Measurements from ENCODE around the gene ZCCHC24.
"Not testable (repeated sequence)": the region's sequence is repeated elsewhere in the genome, so short reads cannot be mapped to it uniquely, and the experiment has no call there.

The ZCCHC24 gene

GRCh38 chr10:79342811-79343561 lies 102.4 kb downstream of the ZCCHC24 start:
- DNase-seq, result no peak

GRCh38 chr10:79342295-79342761 lies 103.1 kb downstream of the ZCCHC24 start:
- no peak for DNase-seq

- no peak for DNase-seq
Observed at GRCh38 chr10:79340646-79341244, 104.7 kb downstream of the ZCCHC24 start.

DNA sequence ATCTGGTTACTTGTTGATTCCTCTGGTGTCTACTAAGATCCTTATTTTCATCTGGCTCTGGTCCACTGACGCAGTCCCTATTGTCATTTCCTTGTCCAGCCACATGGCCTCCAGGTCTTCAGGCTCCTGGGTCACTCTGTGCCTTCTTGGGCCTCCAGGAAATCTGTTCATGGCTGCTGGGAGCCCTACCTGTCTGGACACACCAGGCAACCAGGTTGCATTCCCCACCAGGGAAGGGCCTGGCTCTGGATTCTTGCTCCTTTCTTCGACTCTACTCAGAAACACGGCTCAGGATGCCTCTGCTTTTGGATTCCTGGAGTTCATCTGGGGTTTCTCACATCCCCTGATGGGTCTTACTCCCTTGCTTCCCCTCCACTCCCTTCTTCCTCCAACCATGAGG lies 106.2 kb downstream of the ZCCHC24 start:
- no peak for DNase-seq

DNA sequence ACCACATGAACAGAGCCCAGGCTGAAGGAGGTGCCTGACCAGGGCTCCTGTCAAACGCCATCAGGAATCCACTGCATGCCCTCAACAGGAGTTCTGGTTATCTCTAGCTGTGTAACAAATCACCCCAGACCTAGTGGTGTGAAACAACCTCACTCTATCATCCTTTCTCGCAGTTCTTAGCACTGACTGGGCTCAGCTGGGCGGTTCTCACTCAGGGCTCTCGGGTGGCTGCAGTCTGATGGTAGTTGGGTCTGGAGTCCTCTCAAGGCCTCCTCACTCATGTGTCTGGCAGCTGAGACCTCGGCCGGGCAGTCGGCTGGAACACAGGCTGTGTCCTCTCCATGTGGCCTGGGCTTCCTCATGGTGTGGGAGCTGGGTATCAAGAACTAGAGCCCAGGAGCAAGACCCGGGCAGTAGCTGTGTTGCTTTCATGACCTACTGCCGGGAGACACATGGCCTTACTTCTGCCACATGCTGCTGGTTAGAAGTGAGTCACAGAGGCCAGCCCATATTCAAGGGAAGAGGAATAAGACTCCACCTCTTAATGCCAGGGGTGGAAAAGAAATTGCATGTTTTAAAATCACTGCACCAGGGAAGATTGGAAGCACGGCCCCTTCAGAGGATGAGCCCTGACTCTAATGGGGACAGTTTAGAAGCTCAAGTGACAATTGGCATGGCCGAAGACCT lies 107.5 kb downstream of the ZCCHC24 start:
- not testable (repeated sequence) for DNase-seq

DNA sequence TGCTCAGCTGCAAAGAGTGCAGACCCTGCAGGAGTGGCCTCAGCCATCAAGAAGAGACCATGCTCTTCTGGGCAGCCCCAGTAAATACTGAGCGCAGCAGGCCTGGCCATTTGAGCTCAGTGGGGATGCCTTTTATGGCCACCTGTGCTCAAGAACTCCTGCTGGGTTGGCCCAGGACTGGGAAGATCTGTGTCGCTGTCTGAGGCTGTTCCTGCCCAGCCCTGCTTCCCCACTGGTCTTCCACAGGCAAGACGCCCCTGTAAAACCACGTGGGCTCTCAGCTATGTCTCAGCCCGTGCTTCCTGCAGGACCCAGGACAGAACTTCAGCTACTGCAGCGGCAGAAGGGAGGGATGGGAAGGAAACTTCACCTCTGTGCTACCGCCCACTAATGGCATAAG lies 108.7 kb downstream of the ZCCHC24 start:
- no peak for DNase-seq

- DNase-seq, result no peak
Observed at GRCh38 chr10:79336276-79336675, 109.1 kb downstream of the ZCCHC24 start.

- DNase-seq, result no peak
Observed at GRCh38 chr10:79335470-79336235, 109.8 kb downstream of the ZCCHC24 start.

- no peak for DNase-seq
Observed at GRCh38 chr10:79335094-79335469, 110.3 kb downstream of the ZCCHC24 start.

DNA sequence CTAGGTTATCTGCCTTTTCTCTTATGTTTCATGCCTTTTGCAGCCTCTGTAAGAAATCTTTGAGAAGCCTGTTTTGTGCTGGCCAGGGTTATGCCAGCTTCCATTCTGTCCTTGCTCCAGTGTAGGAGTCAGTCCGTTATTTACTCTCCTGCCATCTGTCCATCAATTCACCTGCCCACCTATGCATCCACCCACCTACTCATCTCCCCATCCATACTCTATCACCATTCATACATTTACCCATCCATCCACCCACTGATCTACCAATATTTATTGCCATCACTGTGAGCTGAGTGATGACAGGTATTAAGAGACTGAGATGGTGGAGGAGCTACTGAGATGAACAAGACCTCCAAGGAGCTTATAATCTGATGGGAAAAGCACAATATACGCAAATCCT lies 110.9 kb downstream of the ZCCHC24 start:
- no peak for DNase-seq

- no peak for DNase-seq
Observed at GRCh38 chr10:79333513-79333912, 111.9 kb downstream of the ZCCHC24 start.

DNA sequence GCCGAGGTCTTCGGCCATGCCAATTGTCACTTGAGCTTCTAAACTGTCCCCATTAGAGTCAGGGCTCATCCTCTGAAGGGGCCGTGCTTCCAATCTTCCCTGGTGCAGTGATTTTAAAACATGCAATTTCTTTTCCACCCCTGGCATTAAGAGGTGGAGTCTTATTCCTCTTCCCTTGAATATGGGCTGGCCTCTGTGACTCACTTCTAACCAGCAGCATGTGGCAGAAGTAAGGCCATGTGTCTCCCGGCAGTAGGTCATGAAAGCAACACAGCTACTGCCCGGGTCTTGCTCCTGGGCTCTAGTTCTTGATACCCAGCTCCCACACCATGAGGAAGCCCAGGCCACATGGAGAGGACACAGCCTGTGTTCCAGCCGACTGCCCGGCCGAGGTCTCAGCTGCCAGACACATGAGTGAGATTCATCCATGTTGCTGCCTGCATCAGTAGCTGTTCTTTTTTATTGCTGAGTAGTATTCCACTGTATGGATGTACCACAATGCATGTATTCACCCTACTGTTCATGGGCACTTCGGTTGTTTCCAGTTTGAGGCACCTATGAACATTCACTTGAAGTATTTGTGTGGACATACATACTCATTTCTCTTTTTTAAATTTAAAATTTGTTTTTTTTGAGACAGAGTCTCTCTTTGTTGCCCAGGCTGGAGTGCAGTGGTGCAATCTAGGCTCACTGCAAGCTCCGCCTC lies 112.7 kb downstream of the ZCCHC24 start:
- not testable (repeated sequence) for DNase-seq
